Fibroblast of lung (primary cell): Measurements from ENCODE around the gene OR10P1. TPM values are rescaled to one million over a fixed set of nuclear protein-coding genes. Genes with fewer than 3 reads are reported as not detected.

ENCODE experiments used
- DNase-seq, 2 donors: peaks; one replicate each; pipeline versions ENCODE4 v3.0.0 to v3.0.0-alpha.2; 2010; ENCODE audit warnings: low read depth in 2 of 2
- H2AFZ ChIP-seq: 2 replicates; pipeline ENCODE4 v1.5.1; 2012; ENCODE audit warnings: low read length, control low read depth, inconsistent platforms
- H3K27ac ChIP-seq: 2 replicates; pipeline ENCODE4 v1.5.1; 2011; ENCODE audit warnings: low read length, control low read depth; ENCODE audit not compliant: insufficient read depth
- H3K27me3 ChIP-seq: 2 replicates; pipeline ENCODE4 v1.5.1; 2011; ENCODE audit warnings: mild to moderate bottlenecking, low read length; ENCODE audit not compliant: control insufficient read depth, insufficient read depth
- H3K36me3 ChIP-seq: 2 replicates; pipeline ENCODE4 v1.5.1; 2011; ENCODE audit warnings: low read length; ENCODE audit not compliant: control insufficient read depth, insufficient read depth
- H3K4me1 ChIP-seq: 2 replicates; pipeline ENCODE4 v1.5.1; 2011; ENCODE audit warnings: low read length; ENCODE audit not compliant: control insufficient read depth, insufficient read depth; ENCODE audit errors: extremely low read depth
- H3K4me2 ChIP-seq: 2 replicates; pipeline ENCODE4 v1.5.1; 2011; ENCODE audit warnings: low read length, control low read depth; ENCODE audit not compliant: insufficient read depth; ENCODE audit errors: extremely low read depth
- H3K4me3 ChIP-seq, 4 experiments: fragments of 200-600 bp in 1 of 4; sonication (generic) in 1 of 4; replicated peaks in 1 of 4; 2 replicates each; pipeline ENCODE4 v1.5.1; 2011 to 2016; ENCODE audit warnings: low read length in 4 of 4, low read depth in 3 of 4, mild to moderate bottlenecking in 3 of 4, control low read depth in 2 of 4, inconsistent platforms in 1 of 4, mixed read lengths in 1 of 4; ENCODE audit not compliant: insufficient read depth in 1 of 4; ENCODE audit errors: control extremely low read depth in 1 of 4
- H3K79me2 ChIP-seq: 2 replicates; pipeline ENCODE4 v1.5.1; 2012; ENCODE audit warnings: mild to moderate bottlenecking, low read length, inconsistent platforms; ENCODE audit not compliant: control insufficient read depth, insufficient read depth
- H3K9ac ChIP-seq: 2 replicates; pipeline ENCODE4 v1.5.1; 2011; ENCODE audit warnings: mild to moderate bottlenecking, low read length, control low read depth; ENCODE audit not compliant: insufficient read depth
- H3K9me3 ChIP-seq: 2 replicates; pipeline ENCODE4 v1.5.1; 2012; ENCODE audit warnings: low read depth, low read length; ENCODE audit not compliant: control insufficient read depth, insufficient read depth
- H4K20me1 ChIP-seq: 2 replicates; pipeline ENCODE4 v1.5.1; 2011; ENCODE audit warnings: low read length; ENCODE audit not compliant: control insufficient read depth, insufficient read depth; ENCODE audit errors: extremely low read depth
- EZH2 ChIP-seq: IDR thresholded peaks from 2 replicates; pipeline ENCODE4 v1.5.1; 2012; ENCODE audit warnings: low read length, control low read depth, mild to moderate bottlenecking; ENCODE audit errors: missing control alignments
- polyA plus RNA-seq, 2 donors: library from polyadenylated mRNA; depleted of rRNA in 1 of 2; stranded (reverse) in 1 of 2; unstranded in 1 of 2; fragments of >200 nt; gene quantifications; 2 replicates each; pipeline ENCODE4 v1.2.1, GENCODE V29; 2011 to 2012; ENCODE audit warnings: missing spikeins in 1 of 2
- total RNA-seq: library from RNA; depleted of rRNA; stranded (reverse); fragments of >200 nt; gene quantifications from 2 replicates; pipeline ENCODE4 v1.2.1, GENCODE V29; 2014
- TF ChIP-seq, protein P1 (sequence below), 2 donors: IDR thresholded peaks in 1 of 2; conservative IDR thresholded peaks in 1 of 2; 1 replicate in 1 of 2; 2 replicates in 1 of 2; pipeline ENCODE4 v1.5.1; 2011 to 2012; ENCODE audit warnings: low read length in 2 of 2, control low read depth in 1 of 2, inconsistent platforms in 1 of 2, low read depth in 1 of 2, mild to moderate bottlenecking in 1 of 2

OR10P1 gene
- total and polyA plus RNA-seq, 2 donors (not counting 1 experiment from before 2014, with no cell fraction given) = not detected

DNA sequence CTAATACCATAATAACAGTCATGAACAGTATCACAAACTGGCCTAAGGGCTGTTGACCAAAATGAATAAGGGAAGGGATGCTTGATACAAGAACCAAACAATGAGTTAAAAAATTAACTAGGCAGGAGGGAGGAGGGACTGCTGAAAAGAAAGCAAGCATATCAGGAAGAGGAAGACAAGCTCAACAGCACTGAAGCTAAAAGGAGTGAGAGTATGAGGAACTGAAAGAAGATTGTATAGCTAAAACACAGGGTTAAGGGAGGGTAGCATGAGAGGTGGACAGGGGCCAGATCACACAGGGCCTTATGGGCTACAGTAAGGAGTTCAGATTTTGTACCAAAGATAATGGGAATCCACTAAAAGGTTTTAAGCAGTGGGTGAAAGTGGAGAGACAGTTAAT, 36.9 kb downstream of the OR10P1 start:
- H3K4me2 ChIP-seq = no peak overlapping the region
- H3K9me3 ChIP-seq = no peaks in the 10 kb centered on the region
- no peaks in the 10 kb centered on the region for H3K36me3 ChIP-seq
- TF ChIP-seq, protein P1, sequence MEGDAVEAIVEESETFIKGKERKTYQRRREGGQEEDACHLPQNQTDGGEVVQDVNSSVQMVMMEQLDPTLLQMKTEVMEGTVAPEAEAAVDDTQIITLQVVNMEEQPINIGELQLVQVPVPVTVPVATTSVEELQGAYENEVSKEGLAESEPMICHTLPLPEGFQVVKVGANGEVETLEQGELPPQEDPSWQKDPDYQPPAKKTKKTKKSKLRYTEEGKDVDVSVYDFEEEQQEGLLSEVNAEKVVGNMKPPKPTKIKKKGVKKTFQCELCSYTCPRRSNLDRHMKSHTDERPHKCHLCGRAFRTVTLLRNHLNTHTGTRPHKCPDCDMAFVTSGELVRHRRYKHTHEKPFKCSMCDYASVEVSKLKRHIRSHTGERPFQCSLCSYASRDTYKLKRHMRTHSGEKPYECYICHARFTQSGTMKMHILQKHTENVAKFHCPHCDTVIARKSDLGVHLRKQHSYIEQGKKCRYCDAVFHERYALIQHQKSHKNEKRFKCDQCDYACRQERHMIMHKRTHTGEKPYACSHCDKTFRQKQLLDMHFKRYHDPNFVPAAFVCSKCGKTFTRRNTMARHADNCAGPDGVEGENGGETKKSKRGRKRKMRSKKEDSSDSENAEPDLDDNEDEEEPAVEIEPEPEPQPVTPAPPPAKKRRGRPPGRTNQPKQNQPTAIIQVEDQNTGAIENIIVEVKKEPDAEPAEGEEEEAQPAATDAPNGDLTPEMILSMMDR (conservative IDR thresholded peaks at IDR 0.05 in 1 of 2, IDR thresholded peaks at IDR 0.05 in 1 of 2; ENCODE audit: low read depth in 1 of 2, low read length in 2 of 2) = no peak
- no peak for TF ChIP-seq EZH2
- H3K4me1 ChIP-seq = no peaks in the 10 kb centered on the region
- DNase-seq = no peak
- H3K27me3 ChIP-seq = no peaks in the 10 kb centered on the region
- no peak overlapping the region for H3K27ac ChIP-seq
- H2AFZ ChIP-seq = no peak overlapping the region
- H4K20me1 ChIP-seq = no peaks in the 10 kb centered on the region
- H3K9ac ChIP-seq = no peak overlapping the region
- no peak overlapping the region for H3K4me3 ChIP-seq
- no peaks in the 10 kb centered on the region for H3K79me2 ChIP-seq

GRCh38 chr12:55675666-55676065, 39.0 kb downstream of the OR10P1 start:
- Histone ChIP-seq H3K27ac (no peak overlapping the region), H3K79me2 (no peaks in the 10 kb centered on the region), H3K9me3 (no peaks in the 10 kb centered on the region), H3K9ac (no peak overlapping the region), H3K4me1 (no peaks in the 10 kb centered on the region), H3K4me2 (no peak overlapping the region), H3K4me3 (no peak overlapping the region), H3K27me3 (no peaks in the 10 kb centered on the region), H2AFZ (no peak overlapping the region), H3K36me3 (no peaks in the 10 kb centered on the region), H4K20me1 (no peaks in the 10 kb centered on the region)
- no peak for TF ChIP-seq EZH2
- TF ChIP-seq, protein P1 (conservative IDR thresholded peaks at IDR 0.05 in 1 of 2, IDR thresholded peaks at IDR 0.05 in 1 of 2; ENCODE audit: low read depth in 1 of 2, low read length in 2 of 2) = no peak
- no peak for DNase-seq

GRCh38 chr12:55676707-55677106, 40.0 kb downstream of the OR10P1 start:
- Histone ChIP-seq H3K4me1 (no peaks in the 10 kb centered on the region), H3K79me2 (no peaks in the 10 kb centered on the region), H3K27ac (no peak overlapping the region), H3K36me3 (no peaks in the 10 kb centered on the region), H2AFZ (no peak overlapping the region), H3K27me3 (no peaks in the 10 kb centered on the region), H3K9ac (no peak overlapping the region), H3K4me3 (no peak overlapping the region), H4K20me1 (no peaks in the 10 kb centered on the region), H3K9me3 (no peaks in the 10 kb centered on the region), H3K4me2 (no peak overlapping the region)
- TF ChIP-seq, protein P1 (conservative IDR thresholded peaks at IDR 0.05 in 1 of 2, IDR thresholded peaks at IDR 0.05 in 1 of 2; ENCODE audit: low read depth in 1 of 2, low read length in 2 of 2) = no peak
- TF ChIP-seq EZH2 = no peak
- no peak for DNase-seq
